ENCODE results near the gene NETO2. TPM values are rescaled to one million over a fixed set of nuclear protein-coding genes. Genes with fewer than 3 reads are reported as not detected.
"Not testable (repeated sequence)": the region's sequence is repeated elsewhere in the genome, so short reads cannot be mapped to it uniquely, and the experiment has no call there.

NETO2 gene
- total RNA-seq, 1 experiment from 2014 or later, result 54.4 TPM

DNA sequence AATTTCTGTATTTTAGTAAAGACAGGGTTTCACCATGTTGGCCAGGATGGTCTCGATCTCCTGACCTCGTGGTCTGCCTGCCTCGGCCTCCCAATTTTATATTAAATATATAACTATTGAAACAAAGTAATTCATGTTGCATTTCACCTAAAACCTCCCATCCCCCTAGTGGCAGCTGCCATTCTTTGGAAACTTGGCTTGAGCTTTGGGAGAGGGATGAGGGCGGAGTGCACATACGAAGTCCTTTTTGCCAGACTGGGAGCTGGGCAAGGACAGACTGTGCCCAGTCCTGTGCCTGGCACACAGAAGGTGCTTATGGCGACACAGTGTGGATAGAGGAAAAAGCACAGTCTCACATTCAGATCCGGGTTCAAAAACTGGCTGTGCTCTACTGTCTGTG lies 83.8 kb downstream of the NETO2 start:
- Histone ChIP-seq H3K4me2 (no peak overlapping the region), H3K4me3 (no peak overlapping the region), H3F3A (ENCODE audit: insufficient read depth, low read depth) (no peaks in the 10 kb centered on the region), H3K27me3 (ENCODE audit: insufficient read depth, low read depth) (peaks cover 5% of the 10 kb centered on the region; the same call in 1 of the 2 replicates), H3K9me2 (ENCODE audit: insufficient read depth) (no peaks in the 10 kb centered on the region), H3K79me2 (ENCODE audit: low read depth) (no peaks in the 10 kb centered on the region), H3K27ac (no peak overlapping the region), H3K36me3 (ENCODE audit: low read depth) (no peaks in the 10 kb centered on the region), H3K9me3 (ENCODE audit: insufficient read depth, low read depth) (no peaks in the 10 kb centered on the region), H3K4me1 (replicated peaks; ENCODE audit: insufficient read depth) (no peaks in the 10 kb centered on the region), H4K20me1 (ENCODE audit: insufficient read depth) (no peaks in the 10 kb centered on the region), H2AFZ (no peak overlapping the region)
- ChIA-PET CTCF (no interaction called here), POLR2A (ENCODE audit: unreplicated experiment) (no interaction called here)
- TF ChIP-seq, protein P1, sequence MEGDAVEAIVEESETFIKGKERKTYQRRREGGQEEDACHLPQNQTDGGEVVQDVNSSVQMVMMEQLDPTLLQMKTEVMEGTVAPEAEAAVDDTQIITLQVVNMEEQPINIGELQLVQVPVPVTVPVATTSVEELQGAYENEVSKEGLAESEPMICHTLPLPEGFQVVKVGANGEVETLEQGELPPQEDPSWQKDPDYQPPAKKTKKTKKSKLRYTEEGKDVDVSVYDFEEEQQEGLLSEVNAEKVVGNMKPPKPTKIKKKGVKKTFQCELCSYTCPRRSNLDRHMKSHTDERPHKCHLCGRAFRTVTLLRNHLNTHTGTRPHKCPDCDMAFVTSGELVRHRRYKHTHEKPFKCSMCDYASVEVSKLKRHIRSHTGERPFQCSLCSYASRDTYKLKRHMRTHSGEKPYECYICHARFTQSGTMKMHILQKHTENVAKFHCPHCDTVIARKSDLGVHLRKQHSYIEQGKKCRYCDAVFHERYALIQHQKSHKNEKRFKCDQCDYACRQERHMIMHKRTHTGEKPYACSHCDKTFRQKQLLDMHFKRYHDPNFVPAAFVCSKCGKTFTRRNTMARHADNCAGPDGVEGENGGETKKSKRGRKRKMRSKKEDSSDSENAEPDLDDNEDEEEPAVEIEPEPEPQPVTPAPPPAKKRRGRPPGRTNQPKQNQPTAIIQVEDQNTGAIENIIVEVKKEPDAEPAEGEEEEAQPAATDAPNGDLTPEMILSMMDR (conservative IDR thresholded peaks at IDR 0.05), result no peak
- TF ChIP-seq EZH2 (IDR thresholded peaks at IDR 0.05; ENCODE audit: low read depth), result no peak
- intact Hi-C loops (cut with micrococcal nuclease; ENCODE audit: unreplicated experiment), result no loop called here
- DNase-seq, result no peak
- BruUV-seq (replicated peaks), result no TSS peak

DNA sequence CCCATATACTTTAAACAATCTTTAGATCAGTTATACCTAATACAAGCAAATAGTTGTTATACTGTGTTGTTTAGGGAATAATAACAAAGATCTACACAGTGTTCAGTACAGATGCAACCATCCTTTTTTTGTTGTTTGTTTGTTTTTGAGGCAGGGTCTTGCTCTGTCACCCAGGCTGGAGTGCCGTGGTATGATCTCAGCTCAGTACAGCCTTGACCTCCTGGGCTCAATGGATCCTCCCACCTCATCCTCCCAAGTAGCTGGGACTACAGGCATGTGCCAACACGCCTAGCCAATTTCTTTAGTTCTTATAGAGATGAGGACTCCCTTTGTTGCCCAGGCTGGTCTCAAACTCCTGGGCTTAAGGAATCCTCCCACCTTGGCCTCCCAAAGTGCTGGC lies 84.6 kb downstream of the NETO2 start:
- H3K79me2 ChIP-seq (ENCODE audit: low read depth); H3K4me1 ChIP-seq (replicated peaks; ENCODE audit: insufficient read depth); H2AFZ ChIP-seq; H3K4me2 ChIP-seq; H3F3A ChIP-seq (ENCODE audit: insufficient read depth, low read depth); DNase-seq; intact Hi-C loops (cut with micrococcal nuclease; ENCODE audit: unreplicated experiment); H3K9me3 ChIP-seq (ENCODE audit: insufficient read depth, low read depth); H3K4me3 ChIP-seq; H4K20me1 ChIP-seq (ENCODE audit: insufficient read depth); H3K36me3 ChIP-seq (ENCODE audit: low read depth); H3K9me2 ChIP-seq (ENCODE audit: insufficient read depth); POLR2A ChIA-PET (ENCODE audit: unreplicated experiment); H3K27me3 ChIP-seq (ENCODE audit: insufficient read depth, low read depth); BruUV-seq (replicated peaks); CTCF ChIA-PET; H3K27ac ChIP-seq: not testable (repeated sequence)

DNA sequence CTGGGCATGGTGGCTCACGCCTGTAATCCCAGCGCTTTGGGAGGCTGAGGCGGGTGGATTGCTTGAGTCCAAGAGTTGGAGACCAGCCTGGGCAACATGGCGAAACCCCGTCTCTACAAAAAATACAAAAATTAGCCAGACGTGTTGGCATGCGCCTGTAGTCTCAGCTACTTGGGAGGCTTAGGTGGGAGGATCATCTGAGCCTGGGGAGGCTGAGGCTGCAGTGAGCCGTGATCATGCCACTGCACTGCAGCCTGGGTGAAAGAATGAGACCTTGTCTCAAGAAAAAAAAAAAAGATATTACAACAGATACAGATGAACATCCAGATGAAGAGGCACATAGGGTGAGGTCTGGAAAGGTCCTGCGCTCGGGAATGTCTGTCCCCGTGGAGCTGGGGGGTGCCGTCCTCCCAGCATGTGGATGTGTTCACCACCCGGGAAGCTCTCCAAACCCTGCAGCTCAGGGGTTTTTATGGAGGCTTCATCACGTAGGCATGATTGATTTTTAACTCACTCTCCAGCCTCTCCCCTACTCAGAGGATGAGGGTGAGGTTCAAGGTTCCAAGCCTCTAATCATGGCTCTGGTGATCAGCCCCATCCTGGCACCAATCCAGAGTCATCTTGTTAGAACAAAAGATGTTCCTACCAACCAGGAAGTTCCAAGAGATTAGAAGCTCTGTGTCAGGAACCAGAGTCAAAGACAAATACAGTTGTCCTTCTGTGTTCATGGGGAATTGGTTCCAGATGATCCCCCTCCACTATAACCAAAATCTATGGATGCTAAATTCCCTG lies 85.3 kb downstream of the NETO2 start:
- Histone ChIP-seq H3K27ac (no peak overlapping the region), H3K4me2 (no peak overlapping the region), H3K4me3 (no peak overlapping the region), H3F3A (ENCODE audit: insufficient read depth, low read depth) (no peaks in the 10 kb centered on the region), H3K9me2 (ENCODE audit: insufficient read depth) (no peaks in the 10 kb centered on the region), H3K36me3 (ENCODE audit: low read depth) (no peaks in the 10 kb centered on the region), H4K20me1 (ENCODE audit: insufficient read depth) (no peaks in the 10 kb centered on the region), H3K27me3 (ENCODE audit: insufficient read depth, low read depth) (peaks cover 5% of the 10 kb centered on the region; the same call in 1 of the 2 replicates), H2AFZ (no peak overlapping the region), H3K4me1 (replicated peaks; ENCODE audit: insufficient read depth) (no peaks in the 10 kb centered on the region), H3K79me2 (ENCODE audit: low read depth) (no peaks in the 10 kb centered on the region), H3K9me3 (ENCODE audit: insufficient read depth, low read depth) (no peaks in the 10 kb centered on the region)
- no peak for TF ChIP-seq EZH2 (IDR thresholded peaks at IDR 0.05; ENCODE audit: low read depth)
- TF ChIP-seq, protein P1 (conservative IDR thresholded peaks at IDR 0.05), result no peak
- no TSS peak for BruUV-seq (replicated peaks)
- ChIA-PET POLR2A (ENCODE audit: unreplicated experiment) (no interaction called here), CTCF (no interaction called here)
- no peak for DNase-seq
- intact Hi-C loops (cut with micrococcal nuclease; ENCODE audit: unreplicated experiment), result no loop called here

DNA sequence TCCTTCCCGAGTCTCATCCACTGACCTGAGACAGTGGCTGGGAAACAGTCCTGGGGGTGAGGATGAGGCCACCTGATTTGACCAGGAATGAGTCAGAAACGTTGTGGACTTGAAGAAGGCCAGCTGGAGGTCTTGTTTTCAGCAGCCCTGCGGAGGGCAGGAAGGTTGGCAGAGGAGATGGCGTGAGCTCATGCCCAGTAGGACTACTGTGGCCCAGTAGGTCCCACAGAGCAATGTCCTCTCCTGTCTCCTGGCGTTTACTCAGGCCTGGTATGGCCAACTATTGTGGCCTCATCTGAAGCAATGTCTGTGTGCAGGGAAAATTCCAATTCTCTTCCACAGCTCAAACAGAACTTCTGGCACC lies 86.1 kb downstream of the NETO2 start:
- no peak for DNase-seq
- ChIA-PET CTCF (no interaction called here), POLR2A (ENCODE audit: unreplicated experiment) (no interaction called here)
- H3F3A ChIP-seq (ENCODE audit: insufficient read depth, low read depth), result no peaks in the 10 kb centered on the region
- BruUV-seq (replicated peaks), result no TSS peak
- H3K4me2 ChIP-seq, result no peak overlapping the region
- no peaks in the 10 kb centered on the region for H3K9me2 ChIP-seq (ENCODE audit: insufficient read depth)
- H3K4me1 ChIP-seq (replicated peaks; ENCODE audit: insufficient read depth), result no peaks in the 10 kb centered on the region
- H3K79me2 ChIP-seq (ENCODE audit: low read depth), result no peaks in the 10 kb centered on the region
- H3K27ac ChIP-seq, result no peak overlapping the region
- no peak overlapping the region for H3K4me3 ChIP-seq
- intact Hi-C loops (cut with micrococcal nuclease; ENCODE audit: unreplicated experiment), result no loop called here
- H3K36me3 ChIP-seq (ENCODE audit: low read depth), result no peaks in the 10 kb centered on the region
- H3K9me3 ChIP-seq (ENCODE audit: insufficient read depth, low read depth), result no peaks in the 10 kb centered on the region
- no peaks in the 10 kb centered on the region for H4K20me1 ChIP-seq (ENCODE audit: insufficient read depth)
- no peak overlapping the region for H2AFZ ChIP-seq
- peaks cover 5% of the 10 kb centered on the region; the same call in 1 of the 2 replicates for H3K27me3 ChIP-seq (ENCODE audit: insufficient read depth, low read depth)
- TF ChIP-seq, protein P1 (conservative IDR thresholded peaks at IDR 0.05), result no peak
- TF ChIP-seq EZH2 (IDR thresholded peaks at IDR 0.05; ENCODE audit: low read depth), result no peak

All from PC-9 (cell line).